Thymus (tissue), 11 donors: ENCODE measurements around the gene RPL22. TPM values are rescaled to one million over a fixed set of nuclear protein-coding genes. Genes with fewer than 3 reads are reported as not detected.

Experiments
- DNase-seq, 9 donors: peaks; one replicate each; pipeline ENCODE4 v3.0.0-alpha.2; 2013; ENCODE audit warnings: low spot score in 9 of 9, low read depth in 6 of 9, missing footprints in 1 of 9
- H3K27ac ChIP-seq, 2 donors: one replicate each; pipeline ENCODE4 v1.5.1; 2013; ENCODE audit warnings: control low read depth in 1 of 2, low read depth in 1 of 2, low read length in 1 of 2, mild to moderate bottlenecking in 1 of 2, moderate library complexity in 1 of 2
- H3K27me3 ChIP-seq, 2 donors: one replicate each; pipeline ENCODE4 v1.5.1; 2013; ENCODE audit warnings: low read length in 1 of 2; ENCODE audit not compliant: control insufficient read depth in 2 of 2, insufficient read depth in 1 of 2
- H3K36me3 ChIP-seq, 2 donors: one replicate each; pipeline ENCODE4 v1.5.1; 2013; ENCODE audit warnings: low read length in 1 of 2, mild to moderate bottlenecking in 1 of 2, moderate library complexity in 1 of 2; ENCODE audit not compliant: control insufficient read depth in 2 of 2, insufficient read depth in 2 of 2
- H3K4me1 ChIP-seq, 2 donors: one replicate each; pipeline ENCODE4 v1.5.1; 2013; ENCODE audit warnings: low read length in 2 of 2; ENCODE audit not compliant: control insufficient read depth in 2 of 2, insufficient read depth in 2 of 2
- H3K4me3 ChIP-seq, 2 donors: one replicate each; pipeline ENCODE4 v1.5.1; 2013; ENCODE audit warnings: low read length in 2 of 2, control low read depth in 1 of 2, mild to moderate bottlenecking in 1 of 2
- H3K9me3 ChIP-seq, 2 donors: one replicate each; pipeline ENCODE4 v1.5.1; 2013; ENCODE audit warnings: low read length in 1 of 2, mild to moderate bottlenecking in 1 of 2; ENCODE audit not compliant: control insufficient read depth in 2 of 2, insufficient read depth in 1 of 2
- WGBS: extraction: QIAGEN DNeasy Blood & Tissue Kit; methylation state at CpG from one replicate; pipeline ENCODE4 v1.1.7; 2013; 5-methylcytosine and 5-hydroxymethylcytosine counted together
- polyA plus RNA-seq: library from polyadenylated mRNA; stranded (reverse); fragments of 200-250 nt; gene quantifications from one replicate; pipeline ENCODE4 v1.2.3, GENCODE V29; 2013
- total RNA-seq: library from RNA; stranded (reverse); fragments of 120-200 nt; gene quantifications from one replicate; pipeline ENCODE4 v1.2.4, GENCODE V29; 2013
- donor health status: healthy.

The RPL22 gene
- total and polyA plus RNA-seq, 2 donors = 428 to 1,043 TPM

- 6% methylated on average over 24 of the region's 24 CpGs for WGBS
- H3K4me1 ChIP-seq = peaks cover 2 to 17% of the 10 kb centered on the region in 2 donors
Measured at GRCh38 chr1:6244401-6245049, 45.1 kb upstream of the RPL22 start.

GRCh38 chr1:6243993-6244392 is 44.6 kb upstream of the RPL22 start, which contains the start of gene HES3:
HES3 (plus strand) TSS chr1:6244179; CDS start chr1:6244366, 187 bp downstream.
- 9% methylated on average over 16 of the region's 16 CpGs for WGBS
- peaks cover 94 to 100% of the 10 kb centered on the region in 2 donors for H3K27me3 ChIP-seq
- no peak within 1 kb of the TSS for H3K4me3 ChIP-seq
- H3K36me3 ChIP-seq = no peaks in the 10 kb centered on the region
- DNase-seq = no peak
- H3K4me1 ChIP-seq = peaks cover 2 to 16% of the 10 kb centered on the region in 2 donors
- peaks cover 0 to 3% of the 10 kb centered on the region in 2 donors for H3K9me3 ChIP-seq
- no peak within 1 kb of the TSS for H3K27ac ChIP-seq

More at GRCh38 chr1:6244401-6245049, 45.1 kb upstream of the RPL22 start:
- H3K36me3 ChIP-seq = no peaks in the 10 kb centered on the region
- peaks cover 94 to 97% of the 10 kb centered on the region in 2 donors for H3K27me3 ChIP-seq
- no peak overlapping the region for H3K4me3 ChIP-seq
- no peak for DNase-seq
- H3K9me3 ChIP-seq = peaks cover 0 to 3% of the 10 kb centered on the region in 2 donors
- H3K27ac ChIP-seq = no peak overlapping the region

GRCh38 chr1:6243053-6243834 is 43.8 kb upstream of the RPL22 start:
- no peak overlapping the region for H3K27ac ChIP-seq
- no peak for DNase-seq
- peaks cover 92 to 100% of the 10 kb centered on the region in 2 donors for H3K27me3 ChIP-seq
- no peaks in the 10 kb centered on the region for H3K36me3 ChIP-seq
- H3K9me3 ChIP-seq = peaks cover 0 to 3% of the 10 kb centered on the region in 2 donors
- WGBS = 26% methylated on average over 20 of the region's 20 CpGs
- H3K4me3 ChIP-seq = no peak overlapping the region
- peaks cover 2 to 13% of the 10 kb centered on the region in 2 donors for H3K4me1 ChIP-seq

- 2% methylated on average over 99 of the region's 99 CpGs for WGBS
- peaks cover 0 to 3% of the 10 kb centered on the region in 2 donors for H3K9me3 ChIP-seq
- H3K36me3 ChIP-seq = no peaks in the 10 kb centered on the region
- DNase-seq = no peak
- no peak overlapping the region for H3K4me3 ChIP-seq
- no peak overlapping the region for H3K27ac ChIP-seq
- H3K4me1 ChIP-seq = peaks cover 2 to 13% of the 10 kb centered on the region in 2 donors
- peaks cover 86 to 96% of the 10 kb centered on the region in 2 donors for H3K27me3 ChIP-seq
Measured at GRCh38 chr1:6241887-6242740, 42.7 kb upstream of the RPL22 start.

GRCh38 chr1:6241107-6241886 is 41.9 kb upstream of the RPL22 start:
- no peak overlapping the region for H3K4me3 ChIP-seq
- 15% methylated on average over 33 of the region's 33 CpGs for WGBS
- H3K27ac ChIP-seq = no peak overlapping the region
- peaks cover 79 to 88% of the 10 kb centered on the region in 2 donors for H3K27me3 ChIP-seq
- H3K4me1 ChIP-seq = peaks cover 2 to 9% of the 10 kb centered on the region in 2 donors
- H3K36me3 ChIP-seq = no peaks in the 10 kb centered on the region
- no peak for DNase-seq
- H3K9me3 ChIP-seq = peaks cover 0 to 3% of the 10 kb centered on the region in 2 donors

- DNase-seq = no peak
- 41% methylated on average over 17 of the region's 17 CpGs for WGBS
- no peak overlapping the region for H3K27ac ChIP-seq
- H3K27me3 ChIP-seq = peaks cover 68 to 76% of the 10 kb centered on the region in 2 donors
- H3K36me3 ChIP-seq = no peaks in the 10 kb centered on the region
- no peak overlapping the region for H3K4me3 ChIP-seq
- H3K9me3 ChIP-seq = peaks cover 0 to 3% of the 10 kb centered on the region in 2 donors
- H3K4me1 ChIP-seq = peaks cover 2 to 6% of the 10 kb centered on the region in 2 donors
Measured at GRCh38 chr1:6239950-6240768, 40.8 kb upstream of the RPL22 start.

- peaks cover 0 to 3% of the 10 kb centered on the region in 2 donors for H3K9me3 ChIP-seq
- no peak overlapping the region for H3K4me3 ChIP-seq
- peaks cover 0 to 3% of the 10 kb centered on the region in 2 donors for H3K36me3 ChIP-seq
- H3K27ac ChIP-seq = no peak overlapping the region
- H3K4me1 ChIP-seq = peaks cover 10 to 13% of the 10 kb centered on the region in 2 donors
- peaks cover 59 to 67% of the 10 kb centered on the region in 2 donors for H3K27me3 ChIP-seq
- no peak for DNase-seq
- 21% methylated on average over 7 of the region's 7 CpGs for WGBS
Measured at GRCh38 chr1:6239213-6239752, 39.9 kb upstream of the RPL22 start.
